Stomach smooth muscle (tissue), 2 donors: ENCODE data around the gene GBP1.
"Not testable (repeated sequence)": the region's sequence is repeated elsewhere in the genome, so short reads cannot be mapped to it uniquely, and the experiment has no call there.

ENCODE experiments used
- H3K27ac ChIP-seq: one replicate; pipeline ENCODE4 v1.7.0; 2013; ENCODE audit warnings: mild to moderate bottlenecking, low read length, inconsistent platforms
- H3K27me3 ChIP-seq, 2 donors: one replicate each; pipeline ENCODE4 v1.7.0; 2013; ENCODE audit warnings: low read length in 2 of 2; ENCODE audit not compliant: insufficient read depth in 2 of 2, control insufficient read depth in 1 of 2
- H3K36me3 ChIP-seq, 2 donors: one replicate each; pipeline ENCODE4 v1.7.0; 2013; ENCODE audit warnings: low read length in 2 of 2; ENCODE audit not compliant: control insufficient read depth in 2 of 2, insufficient read depth in 2 of 2
- H3K4me1 ChIP-seq: one replicate; pipeline ENCODE4 v1.7.0; 2013; ENCODE audit warnings: low read length; ENCODE audit not compliant: control insufficient read depth, insufficient read depth
- H3K4me3 ChIP-seq, 2 donors: one replicate each; pipeline ENCODE4 v1.7.0; 2013; ENCODE audit warnings: low read length in 2 of 2
- H3K9ac ChIP-seq, 2 donors: one replicate each; pipeline ENCODE4 v1.7.0; 2013; ENCODE audit warnings: low read length in 2 of 2, mild to moderate bottlenecking in 1 of 2
- H3K9me3 ChIP-seq, 2 donors: one replicate each; pipeline ENCODE4 v1.7.0; 2013; ENCODE audit warnings: low read length in 2 of 2; ENCODE audit not compliant: control insufficient read depth in 2 of 2
- donor health status: healthy.
- donor health status: Pancreatic carcinoma.

GBP1 gene

DNA sequence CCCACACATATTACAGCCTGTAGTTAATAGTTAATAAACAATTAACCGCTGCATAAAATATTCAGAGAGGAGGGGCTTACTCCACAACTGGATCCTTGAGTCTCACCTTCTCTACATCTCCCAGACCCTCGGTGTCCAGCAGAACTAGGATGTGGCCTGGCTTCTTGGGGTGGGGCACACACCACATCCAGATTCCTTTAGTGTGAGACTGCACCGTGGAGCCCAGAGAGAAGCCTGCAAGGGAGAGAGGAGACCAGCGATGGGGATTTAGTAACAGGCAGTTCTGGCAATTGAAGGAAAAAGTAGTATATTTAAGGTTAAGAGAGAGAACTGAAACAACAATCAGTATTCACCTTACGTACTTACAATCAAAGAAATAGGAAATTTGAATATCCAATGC, 4.9 kb downstream of the GBP1 start:
- Histone ChIP-seq H3K9ac (no peak overlapping the region), H3K36me3 (peaks cover 25 to 32% of the 10 kb centered on the region in 2 donors)

DNA sequence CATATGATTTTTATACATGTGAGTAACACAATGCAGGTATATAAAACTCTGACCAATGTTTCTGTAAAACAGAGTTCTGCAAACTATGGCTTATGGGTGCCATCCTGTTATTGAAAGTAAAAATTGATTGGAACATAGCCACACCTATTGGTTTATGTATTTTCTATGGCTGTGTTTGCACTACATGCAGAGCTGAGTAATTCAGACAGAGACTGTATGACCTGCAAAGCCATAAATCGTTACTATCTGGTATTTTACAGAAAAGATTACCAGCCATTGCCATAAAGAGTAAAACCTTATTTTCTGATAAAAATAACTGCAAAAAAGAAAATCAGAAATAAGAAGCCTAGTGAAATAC, 13.1 kb downstream of the GBP1 start:
- Histone ChIP-seq H3K4me3 (no peak overlapping the region), H3K9ac (no peak overlapping the region), H3K4me1 (no peaks in the 10 kb centered on the region), H3K36me3 (peaks cover 41 to 44% of the 10 kb centered on the region in 2 donors), H3K27ac (no peak overlapping the region), H3K27me3 (no peaks in the 10 kb centered on the region), H3K9me3 (no peaks in the 10 kb centered on the region)

More for the DNA sequence above, 4.9 kb downstream of the GBP1 start:
- Histone ChIP-seq H3K4me3 (no peak overlapping the region), H3K27me3 (no peaks in the 10 kb centered on the region), H3K4me1 (peaks cover 4% of the 10 kb centered on the region), H3K27ac (no peak overlapping the region), H3K9me3 (no peaks in the 10 kb centered on the region)

DNA sequence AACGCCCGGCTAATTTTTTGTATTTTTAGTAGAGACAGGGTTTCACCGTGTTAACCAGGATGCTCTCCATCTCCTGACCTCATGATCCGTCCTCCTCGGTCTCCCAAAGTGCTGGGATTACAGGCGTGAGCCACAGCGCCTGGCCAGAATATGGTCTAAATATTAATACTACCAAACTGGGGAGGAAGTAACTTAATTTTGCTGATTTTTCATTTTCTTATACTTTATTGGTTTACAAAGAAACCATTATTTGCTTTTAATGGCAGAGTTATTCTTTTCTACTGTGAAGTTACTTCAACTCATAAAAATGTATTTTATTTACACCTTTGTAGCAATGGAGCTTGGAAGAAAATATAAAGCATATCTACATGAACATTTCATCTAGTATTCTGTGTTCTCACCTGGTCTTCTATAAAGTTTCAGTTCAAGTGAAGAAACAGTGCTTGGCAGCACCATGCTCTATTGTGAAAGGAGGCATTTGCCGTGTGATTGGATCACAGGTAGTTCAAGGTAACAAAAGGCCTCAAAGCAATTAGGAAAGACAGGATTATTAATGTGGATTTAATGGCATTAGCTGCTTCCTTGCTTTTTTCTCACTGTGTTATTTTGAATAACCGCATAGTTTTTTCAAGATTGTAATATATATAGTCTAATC, 13.6 kb downstream of the GBP1 start:
- Histone ChIP-seq H3K4me3 (no peak overlapping the region), H3K36me3 (peaks cover 36 to 39% of the 10 kb centered on the region in 2 donors), H3K9me3 (no peaks in the 10 kb centered on the region), H3K4me1 (no peaks in the 10 kb centered on the region), H3K27ac (no peak overlapping the region), H3K9ac (no peak overlapping the region), H3K27me3 (no peaks in the 10 kb centered on the region)

DNA sequence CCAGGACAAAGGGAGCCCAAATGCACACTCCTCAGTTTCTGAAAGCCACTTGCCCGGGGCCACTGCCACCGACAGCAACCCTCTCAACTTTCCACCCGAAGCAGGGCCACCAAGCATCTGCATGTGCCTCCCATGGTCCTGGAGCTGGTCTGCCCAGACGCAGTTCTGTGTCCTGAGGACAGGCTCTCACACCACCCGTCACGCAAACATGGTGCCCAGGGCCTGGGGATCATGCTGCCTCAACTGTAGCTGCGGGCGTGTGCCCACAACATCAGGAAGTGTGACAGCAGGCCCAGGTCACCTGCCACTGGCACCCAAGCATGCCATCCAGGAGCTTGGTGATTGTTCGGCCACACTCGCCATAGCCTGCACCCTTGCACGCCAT, 14.4 kb downstream of the GBP1 start:
- H3K27me3 ChIP-seq: no peaks in the 10 kb centered on the region
- H3K9ac ChIP-seq: no peak overlapping the region
- H3K9me3 ChIP-seq: no peaks in the 10 kb centered on the region
- H3K4me1 ChIP-seq: no peaks in the 10 kb centered on the region
- H3K36me3 ChIP-seq: peaks cover 32% of the 10 kb centered on the region in 2 donors
- H3K27ac ChIP-seq: no peak overlapping the region
- no peak overlapping the region for H3K4me3 ChIP-seq

DNA sequence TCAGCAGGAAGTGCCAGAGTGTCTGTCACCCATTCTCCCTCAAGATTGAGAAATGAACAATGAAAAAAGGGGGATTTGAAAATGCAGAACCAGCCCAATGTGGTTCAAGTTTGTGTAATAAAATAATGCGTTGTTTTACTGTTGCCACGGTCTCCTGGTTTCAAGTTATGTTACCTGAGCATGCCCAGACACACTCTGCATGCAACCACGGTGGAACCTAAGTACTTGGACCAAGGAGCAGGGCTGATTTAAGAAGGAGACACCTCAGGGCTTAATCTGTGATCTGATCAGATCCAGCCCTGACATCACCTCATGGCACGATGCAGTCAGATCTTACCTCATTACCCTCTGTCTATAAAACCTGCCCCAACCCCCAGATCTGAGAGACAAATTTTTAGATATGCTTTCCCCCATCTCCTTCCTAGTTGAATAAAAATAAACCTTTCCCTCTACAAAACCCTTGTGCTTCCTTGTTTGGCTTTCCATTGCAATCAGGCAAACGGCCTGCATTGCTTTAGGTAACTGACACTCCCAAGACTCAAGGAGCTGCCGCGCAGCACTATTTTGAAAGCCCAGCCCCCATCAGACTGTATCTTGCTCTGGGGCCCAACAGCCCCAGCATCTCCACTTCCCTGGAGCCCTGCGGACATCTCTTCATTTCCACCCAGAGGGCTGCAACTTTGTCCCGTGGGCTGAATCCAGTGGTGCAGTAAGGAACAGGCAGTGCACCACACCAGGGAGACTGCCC, 14.9 kb downstream of the GBP1 start:
- not testable (repeated sequence) for H3K4me3 ChIP-seq, H3K27ac ChIP-seq

DNA sequence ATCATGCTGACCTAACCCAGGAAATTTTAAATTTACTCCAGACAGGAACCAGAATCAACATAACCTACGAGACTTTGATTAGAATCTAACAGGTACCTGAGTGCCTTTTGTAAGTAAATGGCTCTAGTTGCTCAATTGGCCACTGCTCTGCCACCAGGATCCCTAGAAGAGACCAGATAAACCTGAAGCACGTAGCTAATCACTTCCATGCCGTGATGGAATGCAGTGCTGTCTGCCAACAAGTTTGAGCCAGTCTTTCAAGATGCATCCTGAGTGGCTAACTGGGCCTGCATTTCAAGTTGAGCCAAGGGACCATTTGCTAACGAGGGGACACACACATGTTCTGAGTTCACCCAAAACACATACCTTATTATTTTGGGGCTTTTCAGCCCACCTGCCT, 15.8 kb downstream of the GBP1 start:
- H3K9me3 ChIP-seq, H3K4me1 ChIP-seq, H3K4me3 ChIP-seq, H3K27me3 ChIP-seq, H3K27ac ChIP-seq, H3K9ac ChIP-seq: not testable (repeated sequence)
- peaks cover 23 to 26% of the 10 kb centered on the region in 2 donors for H3K36me3 ChIP-seq

More for the DNA sequence above, 14.9 kb downstream of the GBP1 start:
- not testable (repeated sequence) for H3K4me1 ChIP-seq, H3K9ac ChIP-seq, H3K9me3 ChIP-seq, H3K27me3 ChIP-seq
- H3K36me3 ChIP-seq: peaks cover 29 to 31% of the 10 kb centered on the region in 2 donors

DNA sequence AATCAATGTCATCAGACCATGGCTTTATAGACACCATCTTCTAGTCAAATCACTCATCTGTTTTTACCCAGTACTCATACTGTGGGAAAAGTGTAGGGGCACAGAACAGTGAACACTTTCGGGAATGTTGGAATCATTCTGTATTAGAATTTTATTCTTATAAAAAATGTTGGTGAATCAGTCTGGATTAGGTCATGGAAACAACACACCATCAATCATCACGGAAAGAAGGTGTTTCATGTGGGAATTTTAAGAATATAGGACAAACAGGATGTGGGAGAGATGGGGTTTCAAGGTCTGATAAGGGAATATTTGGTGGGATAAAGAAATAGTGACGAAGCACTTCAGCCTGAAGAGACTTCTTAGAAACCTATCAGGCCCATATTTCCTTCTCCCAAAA, 17.3 kb downstream of the GBP1 start:
- peaks cover 0 to 3% of the 10 kb centered on the region in 2 donors for H3K9me3 ChIP-seq
- H3K9ac ChIP-seq: no peak overlapping the region
- no peaks in the 10 kb centered on the region for H3K4me1 ChIP-seq
- H3K36me3 ChIP-seq: peaks cover 14% of the 10 kb centered on the region in 2 donors
- H3K27ac ChIP-seq: no peak overlapping the region
- no peaks in the 10 kb centered on the region for H3K27me3 ChIP-seq
- H3K4me3 ChIP-seq: no peak overlapping the region

DNA sequence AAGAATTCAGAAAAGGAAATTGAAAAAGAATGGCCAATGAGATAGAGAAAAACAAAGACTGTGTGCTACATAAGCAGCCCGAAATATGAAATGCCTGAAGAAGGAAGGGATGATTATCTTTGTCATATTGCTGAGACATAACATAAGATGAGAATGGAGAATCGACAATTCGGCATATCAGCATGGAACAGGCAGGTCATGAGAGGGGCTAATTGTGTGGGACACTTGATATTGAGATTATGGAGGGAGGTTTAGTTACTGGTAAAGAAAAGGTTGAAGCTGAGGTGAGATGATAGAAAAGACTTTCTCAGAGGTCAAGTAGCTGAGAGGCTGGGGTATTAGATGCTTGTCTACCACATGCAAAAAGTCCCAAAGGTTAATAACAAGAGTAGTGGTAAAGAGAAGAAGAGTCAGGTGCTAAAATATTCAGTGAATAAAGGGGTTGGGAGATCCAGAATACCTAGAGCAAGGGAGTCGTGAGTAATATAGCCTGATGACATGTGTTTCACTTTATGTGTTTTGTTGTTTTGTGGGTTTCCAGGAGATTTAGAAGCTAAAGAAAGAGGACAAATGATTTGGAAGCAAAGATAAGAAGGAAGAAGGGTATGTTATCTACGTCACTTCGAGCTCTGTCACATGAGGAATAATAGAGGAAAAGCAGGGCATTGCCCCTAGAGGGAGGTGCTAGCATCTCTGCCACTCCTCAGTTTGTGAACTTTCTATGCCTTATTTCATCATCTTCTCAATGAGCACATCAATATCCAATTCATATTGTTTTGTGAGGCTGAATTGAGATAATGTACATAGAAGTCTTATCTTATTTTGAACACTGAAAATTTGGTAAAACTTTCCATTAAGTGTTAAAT, 18.5 kb downstream of the GBP1 start:
- H3K27ac ChIP-seq, H3K4me1 ChIP-seq, H3K9ac ChIP-seq, H3K27me3 ChIP-seq, H3K4me3 ChIP-seq, H3K36me3 ChIP-seq, H3K9me3 ChIP-seq: not testable (repeated sequence)

DNA sequence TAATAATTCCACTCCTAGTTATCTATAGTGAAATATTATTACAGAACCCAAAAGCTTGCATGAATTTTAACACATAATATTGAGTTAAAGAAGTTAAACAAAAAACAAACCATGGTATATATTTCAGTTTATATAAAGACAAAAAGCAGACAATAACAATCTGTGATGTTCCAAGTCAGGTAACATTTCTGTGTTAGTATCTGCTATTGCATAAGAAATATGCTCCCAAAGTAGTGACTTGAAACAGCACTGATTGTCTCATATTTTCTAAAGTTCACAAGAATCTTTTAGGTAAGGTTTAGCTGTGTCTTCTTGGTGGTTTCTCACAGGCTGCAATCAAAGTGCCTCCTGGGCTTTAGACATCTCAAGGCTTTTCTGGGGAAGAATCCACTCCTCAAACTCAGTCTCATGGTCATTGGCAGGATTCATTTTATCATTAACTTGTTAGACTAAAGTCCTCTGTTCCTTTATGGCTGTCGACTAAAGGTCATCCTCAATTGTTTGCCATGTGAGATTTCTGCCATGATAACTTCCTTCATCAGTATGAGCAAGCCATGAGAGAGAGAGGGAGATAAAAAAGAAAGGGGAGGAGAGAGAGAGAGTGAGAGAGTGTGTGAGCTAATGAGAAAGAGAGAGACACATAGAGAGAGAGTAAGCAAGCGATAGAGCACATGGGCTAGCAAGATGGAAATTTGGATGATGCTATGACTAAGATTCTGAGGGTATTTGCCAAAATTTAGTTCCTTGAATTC, 19.9 kb downstream of the GBP1 start:
- H3K9ac ChIP-seq: no peak overlapping the region
- H3K4me1 ChIP-seq: no peaks in the 10 kb centered on the region
- H3K36me3 ChIP-seq: peaks cover 2% of the 10 kb centered on the region in 2 donors
- peaks cover 0 to 3% of the 10 kb centered on the region in 2 donors for H3K9me3 ChIP-seq
- no peak overlapping the region for H3K4me3 ChIP-seq
- no peak overlapping the region for H3K27ac ChIP-seq
- no peaks in the 10 kb centered on the region for H3K27me3 ChIP-seq

DNA sequence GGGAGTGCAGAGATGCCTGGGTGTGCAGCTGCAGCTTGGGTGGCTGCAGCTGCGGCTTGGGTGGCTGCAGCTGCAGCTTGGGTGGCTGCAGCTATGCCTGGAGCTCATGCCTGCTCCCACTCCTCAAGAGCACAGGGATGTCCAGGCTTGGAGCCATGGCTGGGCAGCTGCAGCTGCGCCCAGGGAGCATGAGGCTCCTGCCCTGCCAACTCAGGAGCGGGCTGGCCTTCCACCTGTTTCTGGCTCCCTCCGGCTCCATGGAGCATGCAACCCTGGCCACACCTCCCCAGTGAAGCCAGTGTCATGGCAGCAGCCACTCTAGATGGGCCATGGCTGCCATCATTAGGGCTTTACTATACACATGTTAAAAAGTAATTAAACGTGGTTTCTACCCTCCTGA, 21.1 kb downstream of the GBP1 start:
- Histone ChIP-seq H3K4me1 (no peaks in the 10 kb centered on the region), H3K27ac (no peak overlapping the region), H3K4me3 (no peak overlapping the region)

More for the DNA sequence above, 21.1 kb downstream of the GBP1 start:
- Histone ChIP-seq H3K36me3 (peaks cover 2% of the 10 kb centered on the region in 2 donors), H3K9me3 (peaks cover 0 to 3% of the 10 kb centered on the region in 2 donors), H3K27me3 (no peaks in the 10 kb centered on the region), H3K9ac (no peak overlapping the region)
